SK-N-SH (cell line): ENCODE measurements around the gene NOP53. TPM values are rescaled to one million over a fixed set of nuclear protein-coding genes. Genes with fewer than 3 reads are reported as not detected.

Experiments
- CTCF ChIA-PET: fragments of 300-600, 350-600 bp; formaldehyde crosslinking; extraction: SDS; loops from one replicate; lab custom pipeline; 2021; lab: Yijun Ruan, JAX
- POLR2A ChIA-PET: fragments of 350-600 bp; sonication (Branson Sonifier 250); formaldehyde crosslinking; extraction: SDS; loops from one replicate; lab custom pipeline; 2020; ENCODE audit warnings: antibody characterized with exemption, inconsistent platforms; lab: Yijun Ruan, JAX
- DNase-seq: peaks from one replicate; pipeline ENCODE4 v3.0.0; 2012
- H2AFZ ChIP-seq: fragments of 200-600 bp; sonication (generic); 2 replicates; pipeline ENCODE4 v1.8.1; 2016; ENCODE audit warnings: antibody characterized with exemption, mild to moderate bottlenecking, low read depth
- H3F3A ChIP-seq: fragments of 200-600 bp; sonication (generic); replicated peaks from 2 replicates; pipeline ENCODE3; 2016; ENCODE audit warnings: antibody characterized with exemption, mild to moderate bottlenecking; ENCODE audit not compliant: insufficient read depth
- H3K27ac ChIP-seq, 2 experiments: fragments of 200-500 bp in 1 of 2; fragments of 200-600 bp in 1 of 2; sonication (Bioruptor generic) in 1 of 2; sonication (generic), shearing (Covaris generic) in 1 of 2; 2 replicates each; pipeline versions ENCODE4 v1.5.1 to v1.6.1; 2014 to 2016; ENCODE audit warnings: low read depth in 2 of 2, inconsistent platforms in 1 of 2, low read length in 1 of 2, mild to moderate bottlenecking in 1 of 2, mixed read lengths in 1 of 2
- H3K27me3 ChIP-seq: fragments of 200-600 bp; sonication (generic), shearing (Covaris generic); 2 replicates; pipeline ENCODE4 v1.6.1; 2016; ENCODE audit warnings: mixed run types; ENCODE audit not compliant: insufficient read depth
- H3K36me3 ChIP-seq, 2 experiments: fragments of 200-500 bp in 1 of 2; fragments of 200-600 bp in 1 of 2; sonication (Bioruptor generic) in 1 of 2; sonication (generic) in 1 of 2; replicated peaks in 1 of 2; 2 replicates each; pipeline versions ENCODE3 to v1.5.1; 2014 to 2016; ENCODE audit warnings: low read length in 1 of 2, mild to moderate bottlenecking in 1 of 2; ENCODE audit not compliant: insufficient read depth in 2 of 2, control insufficient read depth in 1 of 2
- H3K4me1 ChIP-seq, 2 experiments: fragments of 200-500 bp in 1 of 2; fragments of 200-600 bp in 1 of 2; sonication (Bioruptor generic) in 1 of 2; sonication (generic), shearing (Covaris generic) in 1 of 2; 2 replicates each; pipeline versions ENCODE4 v1.5.1 to v1.6.1; 2014 to 2016; ENCODE audit warnings: low read depth in 1 of 2, low read length in 1 of 2, mixed run types in 1 of 2; ENCODE audit not compliant: insufficient read depth in 2 of 2, control insufficient read depth in 1 of 2
- H3K4me2 ChIP-seq: fragments of 200-600 bp; sonication (generic), shearing (Covaris generic); 2 replicates; pipeline ENCODE4 v1.6.1; 2017; ENCODE audit warnings: mixed run types
- H3K4me3 ChIP-seq, 2 experiments: fragments of 200-500 bp in 1 of 2; fragments of 200-600 bp in 1 of 2; sonication (Bioruptor generic) in 1 of 2; sonication (generic), shearing (Covaris generic) in 1 of 2; 2 replicates each; pipeline versions ENCODE4 v1.5.1 to v1.8.1; 2014 to 2016; ENCODE audit warnings: low read depth in 2 of 2, inconsistent platforms in 1 of 2, low read length in 1 of 2, mild to moderate bottlenecking in 1 of 2, mixed read lengths in 1 of 2, moderate library complexity in 1 of 2
- H3K79me2 ChIP-seq: fragments of 200-600 bp; sonication (generic); 2 replicates; pipeline ENCODE4 v1.8.1; 2017; ENCODE audit warnings: mild to moderate bottlenecking; ENCODE audit not compliant: insufficient read depth
- H3K9ac ChIP-seq: fragments of 200-600 bp; sonication (generic); 2 replicates; pipeline ENCODE4 v1.6.1; 2017; ENCODE audit warnings: mixed run types
- H3K9me2 ChIP-seq: fragments of 200-600 bp; sonication (generic); 2 replicates; pipeline ENCODE4 v1.6.1; 2017; ENCODE audit warnings: mixed run types
- H3K9me3 ChIP-seq: fragments of 200-600 bp; sonication (generic); 2 replicates; pipeline ENCODE4 v1.6.1; 2017; ENCODE audit warnings: mixed run types, mild to moderate bottlenecking, moderate library complexity
- H4K20me1 ChIP-seq: fragments of 200-600 bp; sonication (generic); 2 replicates; pipeline ENCODE4 v1.6.1; 2017; ENCODE audit warnings: mild to moderate bottlenecking, mixed run types; ENCODE audit not compliant: insufficient read depth
- ELF1 ChIP-seq: IDR thresholded peaks from 2 replicates; pipeline ENCODE4 v1.4.0; 2012
- FOXJ3 ChIP-seq: sonication (generic); formaldehyde crosslinking; IDR thresholded peaks from 2 replicates; pipeline ENCODE4 v1.5.1; 2020; ENCODE audit warnings: mild to moderate bottlenecking, missing genetic modification reagents
- GABPA ChIP-seq: IDR thresholded peaks from 2 replicates; pipeline ENCODE4 v1.4.0; 2012; ENCODE audit warnings: low read depth, mild to moderate bottlenecking
- GATA2 ChIP-seq: sonication (generic); formaldehyde crosslinking; IDR thresholded peaks from 2 replicates; pipeline ENCODE4 v1.5.0; 2020; ENCODE audit warnings: mild to moderate bottlenecking, missing genetic modification reagents
- MXI1 ChIP-seq: IDR thresholded peaks from 2 replicates; pipeline ENCODE4 v1.6.1; 2012; ENCODE audit warnings: mild to moderate bottlenecking, low read depth, low read length, improper control_type of control experiment
- NRF1 ChIP-seq: IDR thresholded peaks from 2 replicates; pipeline ENCODE4 v1.6.1; 2012; ENCODE audit warnings: low read depth, mild to moderate bottlenecking, low read length
- POLR2AphosphoS5 ChIP-seq: IDR thresholded peaks from 2 replicates; pipeline ENCODE4 v1.6.1; 2012; ENCODE audit warnings: low read depth, low read length
- RCOR1 ChIP-seq: fragments of 150-350 bp; IDR thresholded peaks from 2 replicates; pipeline ENCODE4 v1.6.1; 2017; ENCODE audit warnings: antibody characterized with exemption, low read length
- RFX5 ChIP-seq: IDR thresholded peaks from 2 replicates; pipeline ENCODE4 v1.6.1; 2012; ENCODE audit warnings: mild to moderate bottlenecking, improper control_type of control experiment, low read length
- SMC3 ChIP-seq: IDR thresholded peaks from 2 replicates; pipeline ENCODE4 v1.6.1; 2012; ENCODE audit warnings: low read depth, low read length, improper control_type of control experiment
- TEAD4 ChIP-seq: IDR thresholded peaks from 2 replicates; pipeline ENCODE4 v1.4.0; 2012; ENCODE audit warnings: mild to moderate bottlenecking, borderline replicate concordance; ENCODE audit not compliant: insufficient read depth
- YY1 ChIP-seq: IDR thresholded peaks from 2 replicates; pipeline ENCODE4 v1.4.0; 2012; ENCODE audit warnings: low read depth, mild to moderate bottlenecking
- WGBS: methylation state at CpG from one replicate; pipeline ENCODE4 v1.1.6; 2017; ENCODE audit warnings: low lambda C conversion rate; 5-methylcytosine and 5-hydroxymethylcytosine counted together
- polyA plus RNA-seq, 3 experiments: library from polyadenylated mRNA; depleted of rRNA; stranded (reverse); fragments of >200 nt; gene quantifications; 2 replicates each; pipeline ENCODE4 v1.2.3, GENCODE V29; 2012
- TF ChIP-seq, protein P1 (sequence below): fragments of 150-350 bp; IDR thresholded peaks from 2 replicates; pipeline ENCODE4 v1.6.1; 2017; ENCODE audit warnings: antibody characterized with exemption, low read length, low read depth, borderline replicate concordance
- TF ChIP-seq, protein P2 (sequence below): fragments of 200-600 bp; sonication (generic); IDR thresholded peaks from 2 replicates; pipeline ENCODE4 v1.6.1; 2017; ENCODE audit warnings: antibody characterized with exemption, mild to moderate bottlenecking, moderate library complexity
- TF ChIP-seq, protein P3 (sequence below): IDR thresholded peaks from 2 replicates; pipeline ENCODE4 v1.4.0; 2012; ENCODE audit warnings: low read depth, borderline replicate concordance

The NOP53 gene
- polyA plus RNA-seq, 1 of the 3 experiments (the other 2 are of a cell fraction) = 275 TPM

DNA sequence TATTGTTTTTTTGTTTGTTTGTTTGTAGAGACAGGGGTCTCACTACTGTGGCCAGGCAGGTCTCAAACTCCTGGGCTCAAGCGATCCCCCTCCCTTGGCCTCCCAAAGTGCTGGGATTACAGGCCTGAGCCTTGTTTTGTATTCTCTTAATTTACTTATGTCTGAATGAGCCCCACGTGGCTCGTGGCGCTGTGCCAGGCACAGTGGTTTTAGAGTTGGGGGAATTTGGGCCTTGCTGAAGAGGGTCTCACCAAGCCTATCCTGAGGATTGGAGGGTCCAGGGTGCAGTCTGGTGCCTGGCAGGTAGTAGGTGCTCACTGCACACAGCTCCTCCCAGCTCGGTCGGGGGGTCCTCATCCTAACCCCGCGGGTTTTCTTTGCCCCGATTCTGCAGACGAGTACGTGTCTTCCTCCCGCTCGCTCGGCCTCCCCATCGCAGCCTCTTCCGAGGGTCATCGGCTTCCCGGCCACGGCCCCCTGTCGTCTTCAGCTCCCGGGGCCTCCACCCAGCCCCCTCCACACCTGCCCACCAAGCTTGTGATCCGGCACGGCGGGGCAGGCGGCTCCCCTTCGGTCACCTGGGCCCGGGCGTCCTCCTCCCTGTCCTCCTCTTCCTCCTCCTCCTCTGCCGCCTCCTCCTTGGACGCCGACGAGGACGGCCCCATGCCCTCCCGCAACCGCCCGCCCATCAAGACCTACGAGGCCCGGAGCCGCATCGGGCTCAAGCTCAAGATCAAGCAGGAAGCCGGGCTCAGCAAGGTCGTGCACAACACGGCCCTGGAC, 44.2 kb upstream of the NOP53 start:
- Histone ChIP-seq H3K4me1 (no peaks in the 10 kb centered on the region; a peak in 1 of 4 replicates), H3K9me2 (no peaks in the 10 kb centered on the region), H3K36me3 (peaks cover 16 to 22% of the 10 kb centered on the region in 2 experiments), H3K4me3 (no peak overlapping the region), H3K27ac (no peak overlapping the region), H2AFZ (no peak overlapping the region), H3K4me2 (no peak overlapping the region), H3K79me2 (no peaks in the 10 kb centered on the region), H3K9me3 (no peaks in the 10 kb centered on the region), H4K20me1 (0 out of 2 replicates have a peak, but pooled peaks cover 6% of the 10 kb centered on the region), H3F3A (peaks cover 10% of the 10 kb centered on the region), H3K27me3 (no peaks in the 10 kb centered on the region), H3K9ac (no peak overlapping the region)
- CTCF ChIA-PET = interaction anchor here (0.6 to 23.1 kb wide), 4 partner anchors 13 to 265 kb away, joined by 3 to 475 read pairs (median 29); partner anchors contain the start of genes EHD2 and NOP53
- TF ChIP-seq NRF1 (no peak), SMC3 (no peak), GABPA (no peak), GATA2 (CRISPR knock-in tag) (no peak), RCOR1 (no peak), RFX5 (no peak), FOXJ3 (CRISPR knock-in tag) (no peak), TEAD4 (no peak), ELF1 (no peak)
- TF ChIP-seq, protein P1, sequence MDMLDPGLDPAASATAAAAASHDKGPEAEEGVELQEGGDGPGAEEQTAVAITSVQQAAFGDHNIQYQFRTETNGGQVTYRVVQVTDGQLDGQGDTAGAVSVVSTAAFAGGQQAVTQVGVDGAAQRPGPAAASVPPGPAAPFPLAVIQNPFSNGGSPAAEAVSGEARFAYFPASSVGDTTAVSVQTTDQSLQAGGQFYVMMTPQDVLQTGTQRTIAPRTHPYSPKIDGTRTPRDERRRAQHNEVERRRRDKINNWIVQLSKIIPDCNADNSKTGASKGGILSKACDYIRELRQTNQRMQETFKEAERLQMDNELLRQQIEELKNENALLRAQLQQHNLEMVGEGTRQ = no peak
- POLR2A ChIA-PET = no interaction called here
- DNase-seq = no peak
- WGBS = 96% methylated on average over 42 of the region's 43 CpGs

DNA sequence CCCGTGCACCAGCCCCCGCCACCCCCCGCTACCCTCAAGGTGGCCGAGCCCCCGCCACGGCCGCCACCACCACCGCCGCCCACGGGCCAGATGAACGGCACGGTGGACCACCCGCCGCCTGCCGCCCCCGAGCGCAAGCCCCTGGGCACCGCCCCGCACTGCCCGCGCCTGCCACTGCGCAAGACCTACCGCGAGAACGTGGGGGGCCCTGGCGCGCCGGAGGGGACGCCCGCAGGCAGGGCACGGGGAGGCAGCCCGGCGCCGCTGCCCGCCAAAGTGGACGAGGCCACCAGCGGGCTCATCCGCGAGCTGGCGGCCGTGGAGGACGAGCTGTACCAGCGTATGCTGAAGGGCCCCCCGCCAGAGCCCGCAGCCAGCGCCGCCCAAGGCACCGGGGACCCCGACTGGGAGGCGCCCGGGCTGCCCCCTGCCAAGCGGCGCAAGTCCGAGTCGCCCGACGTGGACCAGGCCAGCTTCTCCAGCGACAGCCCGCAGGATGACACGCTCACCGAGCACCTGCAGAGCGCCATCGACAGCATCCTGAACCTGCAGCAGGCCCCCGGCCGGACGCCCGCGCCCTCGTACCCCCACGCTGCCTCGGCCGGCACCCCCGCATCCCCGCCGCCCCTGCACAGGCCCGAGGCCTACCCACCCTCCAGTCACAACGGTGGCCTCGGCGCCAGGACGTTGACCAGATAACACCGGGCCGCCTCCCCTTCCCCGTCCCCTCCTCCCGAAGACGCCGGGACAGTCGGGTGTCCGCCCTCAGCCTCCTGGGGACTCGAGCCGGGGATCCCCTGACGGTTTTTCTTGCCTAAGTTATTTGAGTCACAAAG, 43.4 kb upstream of the NOP53 start:
- Histone ChIP-seq H3F3A (peaks cover 10% of the 10 kb centered on the region), H3K27me3 (no peaks in the 10 kb centered on the region), H3K4me1 (no peaks in the 10 kb centered on the region; a peak in 1 of 4 replicates), H4K20me1 (0 out of 2 replicates have a peak, but pooled peaks cover 6% of the 10 kb centered on the region), H3K4me3 (no peak overlapping the region), H3K9me2 (no peaks in the 10 kb centered on the region), H3K27ac (no peak overlapping the region), H3K36me3 (peaks cover 16 to 22% of the 10 kb centered on the region in 2 experiments), H3K9ac (no peak overlapping the region), H3K79me2 (no peaks in the 10 kb centered on the region), H3K4me2 (no peak overlapping the region), H2AFZ (no peak overlapping the region), H3K9me3 (no peaks in the 10 kb centered on the region)
- CTCF ChIA-PET = interaction anchor here (0.6 to 23.1 kb wide), 4 partner anchors 12 to 265 kb away, joined by 3 to 475 read pairs (median 29); partner anchors contain the start of genes EHD2 and NOP53
- TF ChIP-seq POLR2AphosphoS5 = no peak
- TF ChIP-seq, protein P2, sequence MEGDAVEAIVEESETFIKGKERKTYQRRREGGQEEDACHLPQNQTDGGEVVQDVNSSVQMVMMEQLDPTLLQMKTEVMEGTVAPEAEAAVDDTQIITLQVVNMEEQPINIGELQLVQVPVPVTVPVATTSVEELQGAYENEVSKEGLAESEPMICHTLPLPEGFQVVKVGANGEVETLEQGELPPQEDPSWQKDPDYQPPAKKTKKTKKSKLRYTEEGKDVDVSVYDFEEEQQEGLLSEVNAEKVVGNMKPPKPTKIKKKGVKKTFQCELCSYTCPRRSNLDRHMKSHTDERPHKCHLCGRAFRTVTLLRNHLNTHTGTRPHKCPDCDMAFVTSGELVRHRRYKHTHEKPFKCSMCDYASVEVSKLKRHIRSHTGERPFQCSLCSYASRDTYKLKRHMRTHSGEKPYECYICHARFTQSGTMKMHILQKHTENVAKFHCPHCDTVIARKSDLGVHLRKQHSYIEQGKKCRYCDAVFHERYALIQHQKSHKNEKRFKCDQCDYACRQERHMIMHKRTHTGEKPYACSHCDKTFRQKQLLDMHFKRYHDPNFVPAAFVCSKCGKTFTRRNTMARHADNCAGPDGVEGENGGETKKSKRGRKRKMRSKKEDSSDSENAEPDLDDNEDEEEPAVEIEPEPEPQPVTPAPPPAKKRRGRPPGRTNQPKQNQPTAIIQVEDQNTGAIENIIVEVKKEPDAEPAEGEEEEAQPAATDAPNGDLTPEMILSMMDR = no peak
- no peak for TF ChIP-seq ELF1
- no peak for TF ChIP-seq GABPA
- TF ChIP-seq RFX5 = no peak
- TF ChIP-seq YY1 = no peak
- TF ChIP-seq, protein P3, sequence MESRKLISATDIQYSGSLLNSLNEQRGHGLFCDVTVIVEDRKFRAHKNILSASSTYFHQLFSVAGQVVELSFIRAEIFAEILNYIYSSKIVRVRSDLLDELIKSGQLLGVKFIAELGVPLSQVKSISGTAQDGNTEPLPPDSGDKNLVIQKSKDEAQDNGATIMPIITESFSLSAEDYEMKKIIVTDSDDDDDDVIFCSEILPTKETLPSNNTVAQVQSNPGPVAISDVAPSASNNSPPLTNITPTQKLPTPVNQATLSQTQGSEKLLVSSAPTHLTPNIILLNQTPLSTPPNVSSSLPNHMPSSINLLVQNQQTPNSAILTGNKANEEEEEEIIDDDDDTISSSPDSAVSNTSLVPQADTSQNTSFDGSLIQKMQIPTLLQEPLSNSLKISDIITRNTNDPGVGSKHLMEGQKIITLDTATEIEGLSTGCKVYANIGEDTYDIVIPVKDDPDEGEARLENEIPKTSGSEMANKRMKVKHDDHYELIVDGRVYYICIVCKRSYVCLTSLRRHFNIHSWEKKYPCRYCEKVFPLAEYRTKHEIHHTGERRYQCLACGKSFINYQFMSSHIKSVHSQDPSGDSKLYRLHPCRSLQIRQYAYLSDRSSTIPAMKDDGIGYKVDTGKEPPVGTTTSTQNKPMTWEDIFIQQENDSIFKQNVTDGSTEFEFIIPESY = no peak
- no peak for TF ChIP-seq TEAD4
- TF ChIP-seq MXI1 = no peak
- DNase-seq = no peak
- POLR2A ChIA-PET = no interaction called here
- 92% methylated on average over 34 of the region's 91 CpGs for WGBS
